Measurements from ENCODE around the gene TBCE. TPM values are rescaled to one million over a fixed set of nuclear protein-coding genes. Genes with fewer than 3 reads are reported as not detected.
A peak's percentile ranks its signal among the peaks of the same experiment; 100 is the strongest.
"Not testable (repeated sequence)": the region's sequence is repeated elsewhere in the genome, so short reads cannot be mapped to it uniquely, and the experiment has no call there.

Gene TBCE
- total RNA-seq, 6 donors from 2014 or later: 20.8 to 77.5 (median 26.5) TPM

DNA sequence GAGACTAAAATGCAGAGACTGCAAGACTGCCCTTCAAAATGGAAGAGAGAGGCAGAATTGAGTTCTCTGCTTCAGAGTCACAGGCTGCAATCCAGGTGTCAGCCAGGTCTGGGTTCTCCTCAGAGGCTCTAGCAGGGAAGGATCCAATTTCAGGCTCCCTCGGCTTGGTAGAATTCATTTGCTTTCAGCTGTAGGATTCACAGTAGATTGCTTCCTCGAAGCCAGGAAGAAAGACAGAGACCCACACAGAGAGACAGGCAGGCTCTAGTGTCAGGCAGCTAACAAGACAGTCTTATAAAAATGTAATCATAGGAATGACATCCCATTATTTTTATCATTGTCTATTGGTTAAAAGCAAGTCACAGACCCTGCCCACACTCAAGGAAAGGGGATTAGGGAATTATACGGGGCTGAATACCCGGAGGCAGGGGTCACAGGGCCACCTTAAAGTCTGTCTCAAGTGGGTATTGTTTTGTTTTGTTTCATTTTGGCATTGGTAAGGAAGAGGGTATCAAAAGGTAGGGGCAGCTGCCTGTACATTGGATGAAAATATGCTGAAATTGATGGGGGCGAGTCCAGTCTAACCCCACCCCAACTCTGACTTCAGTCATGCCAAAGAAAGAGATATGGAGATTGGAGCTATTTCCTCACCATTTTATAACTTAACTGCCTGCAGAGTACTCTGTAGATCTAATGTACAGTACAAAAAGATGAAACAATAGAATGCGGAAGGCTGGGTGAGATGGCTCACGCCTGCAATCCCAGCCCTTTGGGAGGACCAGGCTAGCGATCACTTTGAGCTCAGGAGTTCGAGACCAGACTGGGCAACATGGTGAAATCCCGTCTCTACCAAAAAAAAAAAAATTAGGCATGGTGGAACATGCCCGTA, 9.5 kb upstream of the TBCE start:
- Histone ChIP-seq H3K4me3 (no peak overlapping the region), H3K27ac (no peak overlapping the region), H3K4me1 (no peaks in the 10 kb centered on the region), H3K36me3 (no peaks in the 10 kb centered on the region), H3K27me3 (no peaks in the 10 kb centered on the region), H3K9me3 (no peaks in the 10 kb centered on the region)
- WGBS, 2 donors: 74 to 75% methylated on average over 11 of the region's 11 CpGs
- no peak for ATAC-seq (ENCODE audit: low FRiP score in 2 of 2)
- DNase-seq: no peak
- TF ChIP-seq, protein P1, sequence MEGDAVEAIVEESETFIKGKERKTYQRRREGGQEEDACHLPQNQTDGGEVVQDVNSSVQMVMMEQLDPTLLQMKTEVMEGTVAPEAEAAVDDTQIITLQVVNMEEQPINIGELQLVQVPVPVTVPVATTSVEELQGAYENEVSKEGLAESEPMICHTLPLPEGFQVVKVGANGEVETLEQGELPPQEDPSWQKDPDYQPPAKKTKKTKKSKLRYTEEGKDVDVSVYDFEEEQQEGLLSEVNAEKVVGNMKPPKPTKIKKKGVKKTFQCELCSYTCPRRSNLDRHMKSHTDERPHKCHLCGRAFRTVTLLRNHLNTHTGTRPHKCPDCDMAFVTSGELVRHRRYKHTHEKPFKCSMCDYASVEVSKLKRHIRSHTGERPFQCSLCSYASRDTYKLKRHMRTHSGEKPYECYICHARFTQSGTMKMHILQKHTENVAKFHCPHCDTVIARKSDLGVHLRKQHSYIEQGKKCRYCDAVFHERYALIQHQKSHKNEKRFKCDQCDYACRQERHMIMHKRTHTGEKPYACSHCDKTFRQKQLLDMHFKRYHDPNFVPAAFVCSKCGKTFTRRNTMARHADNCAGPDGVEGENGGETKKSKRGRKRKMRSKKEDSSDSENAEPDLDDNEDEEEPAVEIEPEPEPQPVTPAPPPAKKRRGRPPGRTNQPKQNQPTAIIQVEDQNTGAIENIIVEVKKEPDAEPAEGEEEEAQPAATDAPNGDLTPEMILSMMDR (IDR thresholded peaks at IDR 0.05): no peak
- TF ChIP-seq EP300 (IDR thresholded peaks at IDR 0.05): no peak

DNA sequence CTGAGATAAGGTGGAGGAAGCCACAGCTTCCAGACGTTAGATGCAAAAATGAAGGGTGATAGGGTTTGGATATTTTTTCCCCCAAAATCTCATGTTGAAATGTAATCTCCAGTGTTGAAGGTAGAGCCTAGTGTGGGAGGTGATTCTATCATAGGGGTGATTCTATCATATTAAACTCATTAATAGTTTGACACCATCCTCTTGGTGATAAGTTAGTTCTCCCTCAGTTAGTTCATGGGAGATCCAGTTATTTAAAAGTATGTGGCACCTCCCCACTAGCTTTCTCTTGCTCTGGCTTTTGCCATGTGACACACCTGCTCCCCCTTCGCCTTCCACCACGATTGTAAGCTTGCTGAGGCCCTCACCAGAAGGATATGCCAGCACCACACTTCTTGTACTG, 8.3 kb upstream of the TBCE start:
- WGBS, 2 donors: 84 to 89% methylated on average over 3 of the region's 3 CpGs
- no peaks in the 10 kb centered on the region for H3K4me1 ChIP-seq
- no peak overlapping the region for H3K27ac ChIP-seq
- H3K4me3 ChIP-seq: no peak overlapping the region
- DNase-seq (no peak), ATAC-seq (ENCODE audit: low FRiP score in 2 of 2) (no peak)
- H3K9me3 ChIP-seq: no peaks in the 10 kb centered on the region
- no peak for TF ChIP-seq POLR2A (IDR thresholded peaks at IDR 0.05)
- TF ChIP-seq, protein P1 (IDR thresholded peaks at IDR 0.05): no peak
- TF ChIP-seq EP300 (IDR thresholded peaks at IDR 0.05): no peak
- TF ChIP-seq POLR2AphosphoS5 (IDR thresholded peaks at IDR 0.05): no peak
- no peaks in the 10 kb centered on the region for H3K36me3 ChIP-seq
- no peaks in the 10 kb centered on the region for H3K27me3 ChIP-seq

DNA sequence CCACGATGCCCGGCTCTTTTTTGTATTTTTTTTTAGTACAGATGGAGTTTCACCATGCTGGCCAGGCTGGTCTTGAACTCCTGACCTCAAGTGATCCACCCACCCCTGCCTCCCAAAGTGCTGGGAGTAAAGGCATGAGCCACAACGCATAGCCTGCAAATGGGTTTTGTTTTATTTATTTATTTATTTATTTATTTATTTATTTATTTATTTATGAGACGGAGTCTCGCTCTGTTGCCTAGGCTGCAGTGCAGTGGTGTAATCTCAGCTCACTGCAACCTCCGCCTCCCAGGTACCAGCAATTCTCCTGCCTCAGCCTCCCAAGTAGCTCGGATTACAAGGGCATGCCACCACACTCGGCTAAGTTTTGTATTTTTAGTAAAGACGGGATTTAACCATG, 3.0 kb upstream of the TBCE start:
- not testable (repeated sequence) for H3K27me3 ChIP-seq; H3K4me3 ChIP-seq; H3K9me3 ChIP-seq; ATAC-seq (ENCODE audit: low FRiP score in 2 of 2); H3K4me1 ChIP-seq; H3K36me3 ChIP-seq; DNase-seq; H3K27ac ChIP-seq
- 95 to 98% methylated on average over 9 of the region's 9 CpGs for WGBS, 2 donors

DNA sequence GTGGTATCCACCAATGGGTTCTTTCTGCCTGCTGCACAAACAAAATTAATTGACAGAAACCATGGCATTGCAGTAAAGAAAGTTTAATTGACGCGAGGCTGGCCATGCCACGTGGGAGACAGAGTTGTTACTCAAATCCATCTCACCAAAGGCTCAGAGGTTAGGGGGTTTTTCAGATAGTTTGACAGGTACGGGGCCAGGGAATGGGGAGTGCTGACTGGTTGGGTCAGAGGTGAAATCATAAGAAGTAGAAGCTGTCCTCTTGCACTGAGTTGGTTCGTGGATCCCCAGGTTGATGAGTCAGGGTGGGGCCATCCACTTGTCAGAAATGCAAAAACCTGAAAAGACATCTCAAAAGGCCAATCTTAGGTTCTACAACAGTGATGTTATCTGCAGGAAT, 941 bp upstream of the TBCE start:
- Histone ChIP-seq H3K9me3 (no peaks in the 10 kb centered on the region), H3K27me3 (no peaks in the 10 kb centered on the region), H3K27ac (no peak overlapping the region), H3K36me3 (no peaks in the 10 kb centered on the region), H3K4me1 (peaks cover 0 to 6% (median 6%) of the 10 kb centered on the region in 4 donors), H3K4me3 (no peak overlapping the region)
- WGBS, 2 donors: 93 to 95% methylated on average over 5 of the region's 5 CpGs
- TF ChIP-seq POLR2AphosphoS5 (IDR thresholded peaks at IDR 0.05): no peak
- no peak for TF ChIP-seq POLR2A (IDR thresholded peaks at IDR 0.05)
- TF ChIP-seq, protein P1 (IDR thresholded peaks at IDR 0.05): no peak
- no peak for TF ChIP-seq EP300 (IDR thresholded peaks at IDR 0.05)
- DNase-seq: no peak
- no peak for ATAC-seq (ENCODE audit: low FRiP score in 2 of 2)

DNA sequence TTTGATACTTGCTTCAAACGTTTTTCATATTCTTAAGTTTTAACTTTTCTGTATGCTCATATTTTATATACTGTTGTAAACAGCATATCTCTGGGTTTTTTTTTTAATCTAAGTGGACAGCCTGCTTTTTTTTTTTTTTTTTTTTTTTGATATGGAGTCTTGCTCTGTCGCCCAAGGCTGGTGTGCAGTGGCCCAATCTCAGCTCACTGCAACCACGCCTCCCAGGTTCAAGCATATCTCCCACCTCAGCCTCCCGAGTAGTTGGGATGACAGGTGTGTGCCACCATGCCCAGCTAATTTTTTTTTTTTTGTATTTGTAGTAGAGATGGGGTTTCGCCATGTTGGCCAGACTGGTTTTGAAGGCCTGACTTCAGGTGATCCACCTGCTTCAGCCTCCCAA, 1.2 kb downstream of the TBCE start:
- H3K4me1 ChIP-seq: peaks cover 0 to 6% (median 6%) of the 10 kb centered on the region in 4 donors
- no peak for ATAC-seq (ENCODE audit: low FRiP score in 2 of 2)
- no peaks in the 10 kb centered on the region for H3K27me3 ChIP-seq
- no peaks in the 10 kb centered on the region for H3K36me3 ChIP-seq
- peak overlapping the region in 1 of 4 donors; percentile 68 for H3K4me3 ChIP-seq
- 81 to 82% methylated on average over 5 of the region's 5 CpGs for WGBS, 2 donors
- DNase-seq: no peak
- peak overlapping the region in 2 of 4 donors; percentile 78 to 88 for H3K27ac ChIP-seq
- no peaks in the 10 kb centered on the region for H3K9me3 ChIP-seq
- TF ChIP-seq, protein P1 (IDR thresholded peaks at IDR 0.05): no peak
- TF ChIP-seq POLR2A (IDR thresholded peaks at IDR 0.05) (no peak), POLR2AphosphoS5 (IDR thresholded peaks at IDR 0.05) (no peak), EP300 (IDR thresholded peaks at IDR 0.05) (no peak)

All from upper lobe of left lung (tissue), 6 donors.